ENCODE data around the gene ZCCHC4.

Gene ZCCHC4

DNA sequence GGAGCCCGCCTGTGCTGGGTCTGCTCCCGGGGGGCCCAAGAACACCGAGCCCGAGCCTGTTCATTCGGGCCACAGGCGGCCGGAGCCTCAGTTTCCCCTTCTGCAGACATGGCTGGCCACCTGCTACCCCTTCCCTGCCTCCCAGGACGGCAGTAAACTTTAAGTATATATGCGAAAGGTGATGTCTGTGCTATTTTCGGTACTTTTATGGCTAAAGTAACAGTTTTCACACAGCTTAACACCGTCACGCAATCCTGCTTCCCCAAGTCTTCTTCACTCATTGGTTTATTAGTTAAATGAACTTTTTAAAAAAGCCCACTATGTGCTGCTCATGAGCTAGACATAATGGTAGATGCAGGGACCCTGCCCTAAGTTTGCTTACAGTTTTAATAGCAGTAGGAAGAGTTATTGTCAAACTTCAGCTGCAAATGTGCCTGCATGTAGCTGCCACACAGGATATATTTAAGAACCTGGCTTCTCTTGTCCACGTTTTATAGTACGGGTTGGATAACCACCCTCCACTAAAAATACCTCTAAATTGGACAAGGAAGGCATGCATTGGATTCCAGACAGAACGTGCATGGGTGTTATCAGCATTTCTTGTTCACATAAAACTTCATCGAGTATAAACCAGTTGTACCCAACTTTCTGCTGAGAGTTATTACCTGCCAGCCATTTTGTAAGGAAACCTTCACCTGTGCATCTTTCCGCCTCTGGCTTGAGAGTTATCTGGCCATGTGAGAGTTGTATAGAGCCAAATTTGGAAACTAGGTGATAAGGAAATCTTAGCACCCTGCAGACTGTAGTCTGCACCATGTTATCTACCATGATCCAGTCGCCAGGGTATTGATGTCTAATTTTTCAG is 65.2 kb downstream of the ZCCHC4 start:
- DNase-seq, result no peak
- no peak for ATAC-seq

DNA sequence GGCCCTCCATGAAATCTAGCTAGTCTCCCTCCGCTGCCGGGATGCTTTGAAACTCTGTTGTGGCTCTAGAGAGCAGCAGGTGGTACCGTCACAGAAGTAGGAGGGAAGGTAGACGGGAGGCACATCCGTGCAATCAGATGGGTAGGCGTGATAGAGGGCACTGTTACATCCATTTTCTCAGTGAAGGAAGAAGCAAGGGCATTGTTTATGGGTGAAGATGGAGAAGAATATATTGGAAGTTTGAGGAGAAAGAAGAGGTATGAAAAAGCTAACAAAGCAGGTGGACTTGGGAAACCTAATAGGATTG is 65.8 kb downstream of the ZCCHC4 start:
- DNase-seq (no peak), ATAC-seq (no peak)

DNA sequence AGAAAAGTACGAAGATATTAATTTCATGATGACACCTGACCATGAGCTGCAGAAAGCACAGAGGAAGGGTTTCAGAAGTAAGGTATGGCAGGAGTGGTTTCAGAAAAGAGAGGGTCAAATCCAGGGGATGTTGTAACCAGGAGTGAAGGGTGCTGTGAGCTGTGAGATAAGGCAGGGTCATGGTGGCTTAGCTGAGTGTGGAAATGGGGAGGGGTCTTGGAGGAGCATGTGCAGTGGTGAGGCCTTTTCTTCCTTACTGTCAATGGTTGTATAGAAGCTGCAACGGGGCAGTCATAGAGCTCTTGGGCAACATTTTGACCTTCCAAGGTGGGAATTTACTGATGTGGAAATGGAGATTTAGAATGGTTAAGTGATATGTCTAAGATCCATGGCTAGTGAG is 67.0 kb downstream of the ZCCHC4 start:
- DNase-seq (no peak), ATAC-seq (no peak)

DNA sequence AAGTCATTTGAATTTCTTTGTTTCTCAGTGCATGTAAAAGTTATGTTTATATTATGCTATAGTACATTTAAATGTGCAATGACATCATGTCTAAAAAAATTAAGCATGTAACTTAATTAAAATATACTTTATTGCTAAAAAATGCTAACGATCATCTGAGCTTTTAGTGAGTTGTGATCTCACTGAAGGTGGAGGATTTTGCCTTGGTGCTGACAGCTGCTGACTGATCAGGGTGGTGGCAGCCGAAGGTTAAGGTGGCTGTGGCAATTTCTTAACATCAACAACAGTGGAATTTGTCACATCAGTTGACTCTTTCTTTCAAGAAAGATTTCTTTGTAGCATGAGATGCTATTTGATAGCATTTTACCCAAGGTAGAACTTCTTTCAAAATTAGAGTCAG is 71.1 kb downstream of the ZCCHC4 start:
- ATAC-seq (no peak), DNase-seq (no peak)

DNA sequence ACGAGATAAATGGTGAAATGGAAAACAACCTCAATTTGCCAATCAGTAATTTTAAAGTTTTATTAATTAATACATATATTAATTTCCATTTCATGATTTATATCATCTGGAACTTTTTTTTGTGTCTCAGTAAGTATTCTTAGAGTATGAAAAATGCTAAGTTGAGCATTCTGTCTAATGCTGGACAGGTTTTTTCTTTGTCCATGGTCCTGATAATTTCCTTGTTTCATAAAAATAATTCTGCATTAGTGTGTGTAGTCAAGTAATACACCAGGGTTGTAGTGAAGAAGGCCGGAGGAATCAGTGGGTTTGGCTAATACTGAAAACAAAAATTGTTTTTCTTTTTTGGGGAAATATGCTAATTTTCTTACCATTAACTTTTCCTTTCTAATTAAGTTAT is 74.4 kb downstream of the ZCCHC4 start:
- ATAC-seq (no peak), DNase-seq (no peak)

DNA sequence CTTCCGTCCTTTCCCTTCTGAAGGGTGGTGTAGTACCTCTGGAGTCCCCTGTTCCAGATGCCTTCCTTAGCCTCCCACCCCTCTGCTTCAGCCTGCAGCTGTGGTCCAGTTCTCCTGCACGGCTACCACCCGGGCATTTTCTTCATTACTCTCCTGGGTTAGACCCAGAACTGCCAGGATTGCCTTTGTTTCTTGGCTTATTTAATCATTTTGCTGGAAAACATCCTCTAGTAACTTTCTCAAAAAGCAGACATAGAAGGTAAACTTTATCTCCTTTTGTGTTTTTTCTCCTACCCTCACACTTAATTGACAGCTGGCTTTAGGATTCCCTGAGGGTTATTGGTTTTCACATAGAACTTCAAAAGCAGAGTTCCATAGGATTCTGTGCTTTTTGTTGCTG is 84.7 kb downstream of the ZCCHC4 start:
- no peak for DNase-seq
- ATAC-seq, result no peak

DNA sequence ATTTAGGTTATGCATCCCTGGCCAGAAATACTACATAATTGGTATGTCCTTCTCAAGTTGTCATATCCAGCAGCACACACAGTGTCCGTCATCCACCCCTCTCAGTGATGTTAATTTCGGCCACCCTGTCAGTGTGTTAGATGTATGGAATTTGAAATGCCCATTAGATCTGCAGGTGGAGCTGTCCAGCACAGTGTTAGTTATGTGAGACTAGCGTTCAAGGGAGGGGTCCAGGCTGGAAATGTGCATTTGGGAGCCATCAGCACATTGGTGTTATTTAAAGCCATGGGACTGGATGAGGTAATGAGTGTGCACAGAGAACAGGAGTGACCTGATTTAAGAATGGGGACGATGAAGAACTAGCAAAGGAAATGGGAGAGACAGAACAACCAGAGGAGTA is 86.9 kb downstream of the ZCCHC4 start:
- DNase-seq (no peak), ATAC-seq (no peak)

DNA sequence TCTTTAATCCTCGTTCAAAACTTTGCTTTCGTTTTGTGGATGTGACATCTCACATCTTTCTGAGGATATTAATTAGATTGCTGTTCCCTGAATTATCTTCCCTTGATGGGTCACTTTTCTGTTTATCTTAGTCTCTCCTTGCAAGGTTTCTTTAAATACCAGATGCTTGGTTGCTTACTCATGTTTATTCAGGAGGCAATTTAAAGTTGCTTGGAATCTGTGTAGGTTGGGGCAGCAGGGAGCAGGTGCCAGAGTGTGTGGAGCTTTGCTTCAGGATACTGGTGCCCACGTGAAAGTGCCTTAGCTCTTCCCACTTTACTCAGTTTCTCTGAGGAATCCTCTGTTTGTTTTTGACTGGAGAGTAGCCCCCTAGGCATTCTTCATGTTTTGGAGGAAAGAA is 88.5 kb downstream of the ZCCHC4 start:
- DNase-seq (no peak), ATAC-seq (no peak)

DNA sequence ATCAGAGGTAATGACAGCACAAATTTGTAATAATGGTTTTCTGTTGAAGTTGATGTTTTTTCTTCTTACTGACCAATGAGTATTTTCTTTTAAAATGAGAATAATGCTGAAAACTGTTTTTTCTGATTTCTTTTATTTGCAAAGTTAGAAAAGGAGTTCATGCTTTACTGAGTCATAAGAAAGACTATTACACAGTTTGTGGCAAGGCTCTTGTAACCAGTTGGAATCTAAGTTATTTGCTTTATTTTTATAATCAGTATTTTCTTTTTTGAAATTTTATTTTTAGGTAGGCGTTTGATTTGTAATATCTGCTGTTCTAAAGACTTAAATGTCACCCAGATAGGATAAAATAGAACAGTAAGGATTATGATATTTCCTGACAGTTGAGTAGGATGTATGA is 89.9 kb downstream of the ZCCHC4 start:
- ATAC-seq (no peak), DNase-seq (no peak)

DNA sequence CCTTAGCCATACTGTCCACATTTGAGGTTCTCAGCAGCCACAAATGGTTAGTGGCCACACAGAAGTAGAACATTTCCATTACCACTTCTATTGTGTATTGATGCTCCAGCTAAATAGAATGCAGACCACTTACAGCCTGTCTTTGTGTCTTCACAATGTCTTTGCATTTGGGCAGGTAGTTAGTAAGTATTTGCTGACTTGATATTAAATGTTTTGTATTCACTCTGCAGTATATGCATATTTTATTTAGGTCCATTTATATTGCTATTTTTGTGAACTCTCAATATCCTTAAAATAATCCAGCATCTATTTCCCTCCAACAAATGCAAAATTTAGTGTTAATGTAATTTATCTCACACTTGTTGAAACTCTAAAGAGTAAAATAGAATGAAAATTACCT is 91.1 kb downstream of the ZCCHC4 start:
- ATAC-seq (no peak), DNase-seq (no peak)

DNA sequence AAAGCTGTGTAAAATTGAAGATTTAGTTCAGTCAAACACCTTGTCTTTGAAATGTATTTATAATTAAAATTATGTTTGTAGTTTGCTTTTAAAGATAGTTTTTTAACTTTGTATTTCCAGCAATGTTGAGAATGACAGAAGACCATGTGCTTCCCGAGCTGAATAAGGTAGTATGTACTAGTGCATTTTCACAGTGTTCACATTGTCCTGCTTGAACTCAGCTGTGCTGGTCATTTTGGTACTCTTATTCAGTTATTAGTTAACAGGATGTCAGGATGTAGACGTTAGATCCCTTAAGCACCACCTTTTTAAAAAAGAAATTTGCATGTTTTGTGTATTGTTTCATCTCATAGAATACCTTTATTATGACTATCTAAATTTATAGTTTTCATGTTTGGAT is 92.9 kb downstream of the ZCCHC4 start:
- DNase-seq (no peak), ATAC-seq (no peak)

DNA sequence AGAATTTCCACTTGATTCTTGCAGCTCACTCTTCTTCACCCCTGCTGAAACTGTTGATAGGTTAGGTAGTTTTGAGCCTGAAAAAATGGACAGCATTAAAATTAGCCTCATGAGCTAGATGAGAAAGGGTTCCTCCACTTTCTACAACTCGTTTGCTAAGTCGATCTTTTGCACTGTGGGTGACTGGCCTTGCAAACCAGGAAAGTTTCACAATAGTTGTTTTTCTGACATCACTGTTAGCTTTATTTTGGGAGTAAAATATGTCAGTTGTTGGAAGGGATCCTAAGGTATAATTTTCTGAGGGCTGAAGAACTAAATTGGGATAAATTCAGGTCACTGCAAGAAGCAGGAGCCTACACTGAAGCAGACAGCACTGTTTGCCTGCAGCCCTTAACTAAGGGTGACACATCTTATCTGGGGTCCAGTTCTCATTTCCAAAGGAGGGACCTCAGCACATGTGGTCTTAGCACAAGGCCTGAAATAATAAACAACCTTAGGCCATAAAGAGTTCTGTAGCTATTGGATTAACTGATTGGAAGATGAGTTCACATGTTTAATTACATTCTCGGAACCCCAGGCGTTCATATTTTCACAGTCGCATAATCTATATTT is 93.6 kb downstream of the ZCCHC4 start:
- ATAC-seq, result no peak
- DNase-seq, result no peak

DNA sequence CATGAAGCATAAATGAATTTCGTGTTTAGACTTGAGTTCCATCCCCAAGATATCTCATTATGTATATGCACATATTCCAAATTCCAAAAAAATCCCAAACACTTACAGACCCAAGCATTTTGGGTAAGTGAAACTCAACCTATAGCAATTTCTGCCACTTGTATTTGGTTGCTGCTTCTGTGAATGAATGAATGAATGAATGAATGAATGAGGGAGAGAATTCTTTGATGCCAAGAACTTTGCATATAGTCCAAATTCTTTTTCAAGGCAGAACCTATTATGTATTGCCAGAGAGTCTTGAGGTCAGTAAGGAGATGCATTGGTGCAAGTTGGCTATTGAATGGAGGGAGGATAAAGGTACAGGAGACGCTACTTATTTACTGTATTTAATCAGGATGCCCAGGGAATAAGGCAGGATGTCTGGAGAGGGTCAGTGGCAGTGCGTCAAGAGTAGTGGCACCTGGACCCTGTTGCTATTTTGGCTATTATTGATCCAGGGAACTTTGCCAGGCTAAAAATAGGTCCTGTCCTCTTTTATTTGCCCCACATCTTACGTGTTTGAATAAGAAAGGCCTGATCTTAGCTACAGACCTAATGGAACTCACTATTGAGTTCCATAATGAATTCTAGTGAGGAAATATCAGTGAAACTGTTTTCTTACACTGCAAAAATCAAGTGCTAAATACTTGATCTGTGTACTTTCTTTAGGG is 98.4 kb downstream of the ZCCHC4 start:
- DNase-seq, result no peak
- no peak for ATAC-seq

DNA sequence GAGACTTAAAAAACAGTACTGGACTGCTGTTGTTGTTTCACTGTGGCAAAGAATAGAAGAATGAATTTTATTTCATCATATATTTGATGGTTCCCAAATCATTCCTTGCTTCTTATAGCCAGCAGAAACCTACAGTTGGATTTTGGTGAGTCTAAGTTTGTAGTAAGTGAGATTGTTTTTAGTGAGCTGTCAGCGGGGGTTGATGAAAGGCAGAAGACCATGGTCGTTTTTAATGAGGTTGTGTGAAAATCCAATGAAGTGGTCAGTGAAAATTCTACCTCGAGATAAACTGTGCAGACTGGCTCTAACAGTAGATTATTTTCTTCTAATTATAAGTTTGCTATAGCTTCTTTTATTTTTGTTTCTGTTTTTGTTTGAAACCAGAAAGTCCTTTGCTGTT is 100.7 kb downstream of the ZCCHC4 start:
- no peak for DNase-seq
- ATAC-seq, result no peak

DNA sequence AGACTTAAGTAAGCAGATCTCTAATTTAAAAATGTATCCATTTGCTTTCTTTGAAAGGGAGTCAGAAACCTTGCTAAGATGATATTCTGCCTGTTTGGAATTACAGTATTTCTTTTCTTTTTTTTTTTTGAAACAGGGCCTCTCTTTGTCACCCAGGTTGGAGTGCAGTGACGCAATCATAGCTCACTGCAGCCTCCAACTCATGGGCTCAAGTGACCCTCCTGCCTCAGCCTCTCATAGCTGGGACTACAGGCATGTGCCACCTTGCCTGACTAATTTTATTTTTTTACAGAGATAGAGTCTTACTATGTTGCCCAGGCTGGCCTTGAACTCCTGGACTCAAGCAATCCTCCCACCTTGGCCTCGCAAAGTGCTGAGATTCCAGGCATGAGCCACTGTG is 104.4 kb downstream of the ZCCHC4 start:
- ATAC-seq (no peak), DNase-seq (no peak)

Data from stimulated activated naive CD8-positive, alpha-beta T cell treated with anti-CD3 and anti-CD28 coated beads, Interleukin-15, Interleukin-2, amounts not matched to agents 100 U/mL and 50 U/mL, for 24 hours (primary cell).